ENCODE measurements around the gene ARID4B. TPM values are rescaled to one million over a fixed set of nuclear protein-coding genes. Genes with fewer than 3 reads are reported as not detected.

The ARID4B gene
- polyA plus RNA-seq, 4 donors: 10.3 to 26.6 (median 12.6) TPM

DNA sequence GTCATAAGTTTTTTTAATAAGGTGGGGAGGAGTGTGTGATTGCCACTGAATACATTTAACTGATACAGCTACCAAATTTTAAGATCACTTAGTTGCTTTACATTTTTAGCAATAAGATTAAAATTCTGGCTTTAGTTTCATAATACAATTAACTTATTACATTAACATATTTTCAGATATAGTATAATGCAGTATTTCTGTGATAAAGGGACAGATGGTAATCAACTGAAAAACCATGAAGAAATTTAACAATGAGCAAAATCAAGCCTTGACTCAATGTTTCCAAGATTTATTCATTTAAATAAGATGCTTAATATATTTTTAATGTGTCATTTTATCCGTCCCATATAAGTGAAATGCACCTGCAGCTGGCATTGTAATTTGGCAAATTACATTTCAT, 203.3 kb downstream of the ARID4B start:
- no peak overlapping the region for H3K27ac ChIP-seq (ENCODE audit: low read depth in 1 of 3, low read length in 2 of 3)
- H3K36me3 ChIP-seq (ENCODE audit: control insufficient read depth in 3 of 3, insufficient read depth in 2 of 3, low read depth in 1 of 3, low read length in 3 of 3): peaks cover 0 to 29% (median 0%) of the 10 kb centered on the region in 3 donors
- H3K4me1 ChIP-seq (ENCODE audit: control insufficient read depth in 3 of 3, insufficient read depth in 2 of 3, low read depth in 1 of 3, low read length in 2 of 3): peaks cover 0 to 10% (median 3%) of the 10 kb centered on the region in 3 donors
- no peak overlapping the region for H3K4me3 ChIP-seq (ENCODE audit: low read depth in 1 of 3, low read length in 3 of 3)
- FAIRE-seq: no peak
- 57 to 68% (median 59%) methylated on average over 1 of the region's 1 CpG for WGBS, 3 donors
- H3K27me3 ChIP-seq (ENCODE audit: control insufficient read depth in 3 of 3, insufficient read depth in 3 of 3, low read length in 3 of 3): no peaks in the 10 kb centered on the region
- no peaks in the 10 kb centered on the region for H3K9me3 ChIP-seq (ENCODE audit: control insufficient read depth in 2 of 2, insufficient read depth in 1 of 2, low read depth in 1 of 2, low read length in 1 of 2)
- DNase-seq: no peak

DNA sequence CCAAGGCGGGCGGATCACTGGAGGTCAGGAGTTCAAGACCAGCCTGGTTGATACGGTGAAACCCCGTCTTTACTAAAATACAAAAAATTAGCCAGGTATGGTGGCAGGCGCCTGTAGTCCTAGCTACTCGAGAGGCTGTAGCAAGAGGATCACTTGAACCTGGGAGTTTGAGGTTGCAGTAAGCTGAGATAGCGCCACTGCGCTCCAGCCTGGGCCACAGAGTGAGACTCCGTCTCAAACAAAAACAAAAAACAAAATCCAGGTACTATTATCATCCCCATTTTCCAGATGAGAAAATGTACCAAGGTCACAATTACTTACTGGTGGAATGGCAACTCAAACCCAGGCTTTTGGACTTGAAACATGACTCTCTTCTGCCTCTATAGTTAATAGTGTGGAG, 203.9 kb downstream of the ARID4B start:
- no peaks in the 10 kb centered on the region for H3K27me3 ChIP-seq (ENCODE audit: control insufficient read depth in 3 of 3, insufficient read depth in 3 of 3, low read length in 3 of 3)
- no peak overlapping the region for H3K4me3 ChIP-seq (ENCODE audit: low read depth in 1 of 3, low read length in 3 of 3)
- DNase-seq (no peak), FAIRE-seq (no peak)
- peaks cover 0 to 10% (median 3%) of the 10 kb centered on the region in 3 donors for H3K4me1 ChIP-seq (ENCODE audit: control insufficient read depth in 3 of 3, insufficient read depth in 2 of 3, low read depth in 1 of 3, low read length in 2 of 3)
- no peak overlapping the region for H3K27ac ChIP-seq (ENCODE audit: low read depth in 1 of 3, low read length in 2 of 3)
- peaks cover 0 to 29% (median 0%) of the 10 kb centered on the region in 3 donors for H3K36me3 ChIP-seq (ENCODE audit: control insufficient read depth in 3 of 3, insufficient read depth in 2 of 3, low read depth in 1 of 3, low read length in 3 of 3)
- no peaks in the 10 kb centered on the region for H3K9me3 ChIP-seq (ENCODE audit: control insufficient read depth in 2 of 2, insufficient read depth in 1 of 2, low read depth in 1 of 2, low read length in 1 of 2)
- 88 to 95% (median 93%) methylated on average over 9 of the region's 9 CpGs for WGBS, 3 donors

DNA sequence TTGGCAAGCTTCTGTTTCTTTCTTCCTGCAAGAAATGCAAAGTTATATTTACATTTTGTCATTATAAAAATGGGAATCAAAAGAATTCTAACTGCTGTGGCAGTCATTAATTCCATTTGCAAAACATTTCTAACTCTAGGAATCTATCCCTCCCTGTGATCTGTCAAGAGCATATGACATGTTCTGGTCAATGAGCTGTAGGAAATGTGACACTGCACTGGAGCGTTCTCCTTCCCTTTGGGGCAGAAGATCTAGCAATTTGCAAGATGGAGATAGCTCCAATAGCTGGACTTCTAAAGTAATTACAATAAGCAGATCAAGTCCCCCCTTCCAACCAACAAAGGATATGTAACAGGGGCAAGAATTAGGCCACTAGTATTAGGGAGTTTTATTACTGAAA, 205.6 kb downstream of the ARID4B start:
- Histone ChIP-seq H3K36me3 (ENCODE audit: control insufficient read depth in 3 of 3, insufficient read depth in 2 of 3, low read depth in 1 of 3, low read length in 3 of 3) (peaks cover 3 to 37% (median 4%) of the 10 kb centered on the region in 3 donors), H3K4me3 (ENCODE audit: low read depth in 1 of 3, low read length in 3 of 3) (no peak overlapping the region), H3K27ac (ENCODE audit: low read depth in 1 of 3, low read length in 2 of 3) (no peak overlapping the region), H3K4me1 (ENCODE audit: control insufficient read depth in 3 of 3, insufficient read depth in 2 of 3, low read depth in 1 of 3, low read length in 2 of 3) (peaks cover 0 to 10% (median 3%) of the 10 kb centered on the region in 3 donors), H3K9me3 (ENCODE audit: control insufficient read depth in 2 of 2, insufficient read depth in 1 of 2, low read depth in 1 of 2, low read length in 1 of 2) (no peaks in the 10 kb centered on the region), H3K27me3 (ENCODE audit: control insufficient read depth in 3 of 3, insufficient read depth in 3 of 3, low read length in 3 of 3) (no peaks in the 10 kb centered on the region)
- 82 to 88% (median 85%) methylated on average over 1 of the region's 1 CpG for WGBS, 3 donors
- FAIRE-seq (no peak), DNase-seq (no peak)

Other genes starting within 250 kb of the ARID4B start
- gene TOMM20, start 199.3 kb downstream of the ARID4B start, polyA plus RNA-seq: 100 to 1,000 TPM in 1 of 4 donors, 10 to 100 TPM in 3; 44.1 to 199 (median 76.6) TPM
- gene RBM34, start 166.9 kb downstream of the ARID4B start, polyA plus RNA-seq: 10 to 100 TPM; 51.8 to 76.7 (median 61.1) TPM
- 10 to 100 TPM; 19.7 to 36.2 (median 23.0) TPM for gene GGPS1, start 391 bp upstream of the ARID4B start, polyA plus RNA-seq
- 10 to 100 TPM; 14.7 to 40.9 (median 22.1) TPM for gene TBCE, start 39.2 kb upstream of the ARID4B start, polyA plus RNA-seq
- gene B3GALNT2, start 176.3 kb upstream of the ARID4B start, polyA plus RNA-seq: 10 to 100 TPM in 1 of 4 donors, 1 to 10 TPM in 3; 2.7 to 17.3 (median 5.5) TPM

Data from small intestine (tissue), 7 donors.